Measurements from ENCODE around the gene SIL1.
A peak's percentile ranks its signal among the peaks of the same experiment; 100 is the strongest.

Gene SIL1

DNA sequence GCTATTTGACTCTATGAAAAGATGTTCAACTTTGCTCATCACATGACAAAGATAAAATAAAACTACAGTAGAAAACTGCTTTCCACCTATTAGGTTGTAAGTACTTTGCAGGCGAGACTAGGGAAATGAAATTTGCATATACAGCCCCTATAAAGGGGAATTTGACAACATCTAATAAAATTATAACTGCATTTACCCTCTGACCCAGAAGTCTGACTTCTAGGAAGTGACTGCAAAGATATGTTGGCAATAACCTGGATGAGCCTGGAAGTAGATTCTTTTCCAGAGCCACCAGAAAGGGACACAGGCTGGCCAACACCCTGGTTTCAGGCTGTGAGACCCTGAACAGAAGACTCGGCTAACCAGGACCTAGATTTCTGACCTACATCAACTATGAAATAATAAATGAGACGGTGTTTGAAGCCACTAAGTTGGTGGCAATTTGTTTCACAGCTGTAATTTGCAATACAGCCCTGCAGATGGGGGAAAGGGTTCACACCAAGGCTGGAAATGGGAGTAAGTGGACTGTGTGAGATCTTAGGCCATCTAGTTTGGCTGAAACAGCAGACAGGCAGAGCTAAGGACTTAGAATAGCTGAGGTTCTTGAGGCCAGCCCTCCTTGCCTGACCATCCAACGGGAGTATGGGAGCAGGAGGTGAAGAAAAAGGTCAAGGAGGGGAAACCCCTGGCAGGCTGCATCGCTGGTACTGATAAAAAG is 106.6 kb downstream of the SIL1 start:
- Histone ChIP-seq H3K4me3 (ENCODE audit: low read length) (no peak overlapping the region), H3K9me3 (ENCODE audit: control insufficient read depth, insufficient read depth, low read length) (no peaks in the 10 kb centered on the region), H3K79me2 (ENCODE audit: control insufficient read depth, low read length) (no peaks in the 10 kb centered on the region), H4K20me1 (ENCODE audit: control insufficient read depth, insufficient read depth, low read depth, low read length) (no peaks in the 10 kb centered on the region), H3K27ac (ENCODE audit: low read depth, low read length) (no peak overlapping the region), H3F3A (ENCODE audit: control insufficient read depth, insufficient read depth) (no peaks in the 10 kb centered on the region), H3K9me2 (replicated peaks; ENCODE audit: control insufficient read depth, low read length) (no peaks in the 10 kb centered on the region), H3K36me3 (ENCODE audit: control insufficient read depth, low read length) (no peaks in the 10 kb centered on the region), H3K4me2 (ENCODE audit: low read length) (0 out of 2 replicates have a peak overlapping the region, but pooled peaks have one; percentile 3), H3K27me3 (ENCODE audit: control insufficient read depth, low read length) (no peaks in the 10 kb centered on the region), H3K4me1 (ENCODE audit: control insufficient read depth, low read length) (peaks cover 17% of the 10 kb centered on the region)
- TF ChIP-seq, protein P1, sequence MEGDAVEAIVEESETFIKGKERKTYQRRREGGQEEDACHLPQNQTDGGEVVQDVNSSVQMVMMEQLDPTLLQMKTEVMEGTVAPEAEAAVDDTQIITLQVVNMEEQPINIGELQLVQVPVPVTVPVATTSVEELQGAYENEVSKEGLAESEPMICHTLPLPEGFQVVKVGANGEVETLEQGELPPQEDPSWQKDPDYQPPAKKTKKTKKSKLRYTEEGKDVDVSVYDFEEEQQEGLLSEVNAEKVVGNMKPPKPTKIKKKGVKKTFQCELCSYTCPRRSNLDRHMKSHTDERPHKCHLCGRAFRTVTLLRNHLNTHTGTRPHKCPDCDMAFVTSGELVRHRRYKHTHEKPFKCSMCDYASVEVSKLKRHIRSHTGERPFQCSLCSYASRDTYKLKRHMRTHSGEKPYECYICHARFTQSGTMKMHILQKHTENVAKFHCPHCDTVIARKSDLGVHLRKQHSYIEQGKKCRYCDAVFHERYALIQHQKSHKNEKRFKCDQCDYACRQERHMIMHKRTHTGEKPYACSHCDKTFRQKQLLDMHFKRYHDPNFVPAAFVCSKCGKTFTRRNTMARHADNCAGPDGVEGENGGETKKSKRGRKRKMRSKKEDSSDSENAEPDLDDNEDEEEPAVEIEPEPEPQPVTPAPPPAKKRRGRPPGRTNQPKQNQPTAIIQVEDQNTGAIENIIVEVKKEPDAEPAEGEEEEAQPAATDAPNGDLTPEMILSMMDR (IDR thresholded peaks at IDR 0.05; ENCODE audit: low read depth, low read length, poor library complexity, severe bottlenecking): no peak
- TF ChIP-seq EZH2phosphoT487 (IDR thresholded peaks at IDR 0.05; ENCODE audit: borderline replicate concordance, low read length): no peak

DNA sequence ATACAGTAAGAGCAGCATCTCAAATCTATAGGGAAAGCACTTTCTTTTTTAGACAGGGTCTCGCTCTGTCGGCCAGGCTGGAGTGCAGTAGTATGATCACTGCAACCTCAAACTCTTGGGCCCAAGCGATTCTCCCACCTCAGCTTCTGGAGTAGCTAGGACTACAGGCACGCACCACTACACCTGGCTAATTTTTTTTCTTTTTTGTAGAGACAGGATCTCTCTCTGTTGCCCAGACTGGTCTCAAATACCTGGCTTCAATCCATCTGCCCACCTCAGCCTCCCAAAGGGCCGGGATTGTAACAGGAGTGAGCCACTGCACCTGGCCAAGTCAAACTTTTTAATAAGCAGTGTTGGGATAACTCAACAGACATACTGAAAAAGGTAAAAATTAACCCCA is 107.6 kb downstream of the SIL1 start:
- Histone ChIP-seq H3K27me3 (ENCODE audit: control insufficient read depth, low read length) (no peaks in the 10 kb centered on the region), H3K4me2 (ENCODE audit: low read length) (no peak overlapping the region), H3F3A (ENCODE audit: control insufficient read depth, insufficient read depth) (no peaks in the 10 kb centered on the region), H3K4me1 (ENCODE audit: control insufficient read depth, low read length) (peaks cover 17% of the 10 kb centered on the region), H4K20me1 (ENCODE audit: control insufficient read depth, insufficient read depth, low read depth, low read length) (no peaks in the 10 kb centered on the region), H3K9me3 (ENCODE audit: control insufficient read depth, insufficient read depth, low read length) (no peaks in the 10 kb centered on the region), H3K9me2 (replicated peaks; ENCODE audit: control insufficient read depth, low read length) (no peaks in the 10 kb centered on the region), H3K36me3 (ENCODE audit: control insufficient read depth, low read length) (no peaks in the 10 kb centered on the region), H3K27ac (ENCODE audit: low read depth, low read length) (no peak overlapping the region), H3K79me2 (ENCODE audit: control insufficient read depth, low read length) (no peaks in the 10 kb centered on the region), H3K4me3 (ENCODE audit: low read length) (no peak overlapping the region)
- TF ChIP-seq, protein P1 (IDR thresholded peaks at IDR 0.05; ENCODE audit: low read depth, low read length, poor library complexity, severe bottlenecking): no peak
- TF ChIP-seq EZH2phosphoT487 (IDR thresholded peaks at IDR 0.05; ENCODE audit: borderline replicate concordance, low read length): no peak

DNA sequence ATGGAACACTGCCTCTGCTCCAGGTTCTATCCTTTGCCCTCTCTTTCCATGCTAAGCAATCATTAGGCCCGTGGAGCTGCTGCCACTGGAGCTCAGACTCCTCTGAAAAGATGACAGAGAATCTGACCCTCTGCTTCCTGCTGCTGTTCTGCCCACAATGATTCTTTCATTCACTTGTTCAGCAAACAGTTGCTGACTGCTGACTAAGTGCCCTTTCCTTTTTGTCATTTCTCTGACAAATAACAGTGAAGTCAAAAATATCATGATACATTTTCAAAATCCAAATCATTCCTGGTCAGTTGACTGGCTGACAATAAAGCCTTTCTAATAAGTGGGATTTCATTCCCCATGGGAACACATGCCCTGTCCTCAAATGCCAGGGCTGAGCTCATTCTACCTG is 110.1 kb downstream of the SIL1 start:
- H3K9me2 ChIP-seq (replicated peaks; ENCODE audit: control insufficient read depth, low read length): no peaks in the 10 kb centered on the region
- H3K79me2 ChIP-seq (ENCODE audit: control insufficient read depth, low read length): no peaks in the 10 kb centered on the region
- H3K27ac ChIP-seq (ENCODE audit: low read depth, low read length): no peak overlapping the region

More for the DNA sequence above, 110.1 kb downstream of the SIL1 start:
- Histone ChIP-seq H3K9me3 (ENCODE audit: control insufficient read depth, insufficient read depth, low read length) (no peaks in the 10 kb centered on the region), H3K4me3 (ENCODE audit: low read length) (no peak overlapping the region), H3K36me3 (ENCODE audit: control insufficient read depth, low read length) (no peaks in the 10 kb centered on the region), H4K20me1 (ENCODE audit: control insufficient read depth, insufficient read depth, low read depth, low read length) (no peaks in the 10 kb centered on the region), H3K4me2 (ENCODE audit: low read length) (no peak overlapping the region), H3K27me3 (ENCODE audit: control insufficient read depth, low read length) (no peaks in the 10 kb centered on the region), H3K4me1 (ENCODE audit: control insufficient read depth, low read length) (peaks cover 8% of the 10 kb centered on the region), H3F3A (ENCODE audit: control insufficient read depth, insufficient read depth) (no peaks in the 10 kb centered on the region)
- no peak for TF ChIP-seq EZH2phosphoT487 (IDR thresholded peaks at IDR 0.05; ENCODE audit: borderline replicate concordance, low read length)
- TF ChIP-seq, protein P1 (IDR thresholded peaks at IDR 0.05; ENCODE audit: low read depth, low read length, poor library complexity, severe bottlenecking): no peak
